SK-N-SH (cell line): ENCODE results near the gene TARS3. TPM values are rescaled to one million over a fixed set of nuclear protein-coding genes. Genes with fewer than 3 reads are reported as not detected.
A peak's percentile ranks its signal among the peaks of the same experiment; 100 is the strongest.

Experiments
- CTCF ChIA-PET: fragments of 300-600, 350-600 bp; formaldehyde crosslinking; extraction: SDS; loops from one replicate; lab custom pipeline; 2021; lab: Yijun Ruan, JAX
- POLR2A ChIA-PET: fragments of 350-600 bp; sonication (Branson Sonifier 250); formaldehyde crosslinking; extraction: SDS; loops from one replicate; lab custom pipeline; 2020; ENCODE audit warnings: antibody characterized with exemption, inconsistent platforms; lab: Yijun Ruan, JAX
- DNase-seq: peaks from one replicate; pipeline ENCODE4 v3.0.0; 2012
- H2AFZ ChIP-seq: fragments of 200-600 bp; sonication (generic); 2 replicates; pipeline ENCODE4 v1.8.1; 2016; ENCODE audit warnings: antibody characterized with exemption, mild to moderate bottlenecking, low read depth
- H3F3A ChIP-seq: fragments of 200-600 bp; sonication (generic); replicated peaks from 2 replicates; pipeline ENCODE3; 2016; ENCODE audit warnings: antibody characterized with exemption, mild to moderate bottlenecking; ENCODE audit not compliant: insufficient read depth
- H3K27ac ChIP-seq, 2 experiments: fragments of 200-500 bp in 1 of 2; fragments of 200-600 bp in 1 of 2; sonication (Bioruptor generic) in 1 of 2; sonication (generic), shearing (Covaris generic) in 1 of 2; 2 replicates each; pipeline versions ENCODE4 v1.5.1 to v1.6.1; 2014 to 2016; ENCODE audit warnings: low read depth in 2 of 2, inconsistent platforms in 1 of 2, low read length in 1 of 2, mild to moderate bottlenecking in 1 of 2, mixed read lengths in 1 of 2
- H3K27me3 ChIP-seq: fragments of 200-600 bp; sonication (generic), shearing (Covaris generic); 2 replicates; pipeline ENCODE4 v1.6.1; 2016; ENCODE audit warnings: mixed run types; ENCODE audit not compliant: insufficient read depth
- H3K36me3 ChIP-seq, 2 experiments: fragments of 200-500 bp in 1 of 2; fragments of 200-600 bp in 1 of 2; sonication (Bioruptor generic) in 1 of 2; sonication (generic) in 1 of 2; replicated peaks in 1 of 2; 2 replicates each; pipeline versions ENCODE3 to v1.5.1; 2014 to 2016; ENCODE audit warnings: low read length in 1 of 2, mild to moderate bottlenecking in 1 of 2; ENCODE audit not compliant: insufficient read depth in 2 of 2, control insufficient read depth in 1 of 2
- H3K4me1 ChIP-seq, 2 experiments: fragments of 200-500 bp in 1 of 2; fragments of 200-600 bp in 1 of 2; sonication (Bioruptor generic) in 1 of 2; sonication (generic), shearing (Covaris generic) in 1 of 2; 2 replicates each; pipeline versions ENCODE4 v1.5.1 to v1.6.1; 2014 to 2016; ENCODE audit warnings: low read depth in 1 of 2, low read length in 1 of 2, mixed run types in 1 of 2; ENCODE audit not compliant: insufficient read depth in 2 of 2, control insufficient read depth in 1 of 2
- H3K4me2 ChIP-seq: fragments of 200-600 bp; sonication (generic), shearing (Covaris generic); 2 replicates; pipeline ENCODE4 v1.6.1; 2017; ENCODE audit warnings: mixed run types
- H3K4me3 ChIP-seq, 2 experiments: fragments of 200-500 bp in 1 of 2; fragments of 200-600 bp in 1 of 2; sonication (Bioruptor generic) in 1 of 2; sonication (generic), shearing (Covaris generic) in 1 of 2; 2 replicates each; pipeline versions ENCODE4 v1.5.1 to v1.8.1; 2014 to 2016; ENCODE audit warnings: low read depth in 2 of 2, inconsistent platforms in 1 of 2, low read length in 1 of 2, mild to moderate bottlenecking in 1 of 2, mixed read lengths in 1 of 2, moderate library complexity in 1 of 2
- H3K79me2 ChIP-seq: fragments of 200-600 bp; sonication (generic); 2 replicates; pipeline ENCODE4 v1.8.1; 2017; ENCODE audit warnings: mild to moderate bottlenecking; ENCODE audit not compliant: insufficient read depth
- H3K9ac ChIP-seq: fragments of 200-600 bp; sonication (generic); 2 replicates; pipeline ENCODE4 v1.6.1; 2017; ENCODE audit warnings: mixed run types
- H3K9me2 ChIP-seq: fragments of 200-600 bp; sonication (generic); 2 replicates; pipeline ENCODE4 v1.6.1; 2017; ENCODE audit warnings: mixed run types
- H3K9me3 ChIP-seq: fragments of 200-600 bp; sonication (generic); 2 replicates; pipeline ENCODE4 v1.6.1; 2017; ENCODE audit warnings: mixed run types, mild to moderate bottlenecking, moderate library complexity
- H4K20me1 ChIP-seq: fragments of 200-600 bp; sonication (generic); 2 replicates; pipeline ENCODE4 v1.6.1; 2017; ENCODE audit warnings: mild to moderate bottlenecking, mixed run types; ENCODE audit not compliant: insufficient read depth
- EZH2phosphoT487 ChIP-seq: fragments of 200-600 bp; sonication (generic); IDR thresholded peaks from 2 replicates; pipeline ENCODE4 v1.6.1; 2017; ENCODE audit warnings: low read depth, mixed run types, mild to moderate bottlenecking, antibody characterized with exemption, moderate library complexity, borderline replicate concordance
- FOXM1 ChIP-seq: IDR thresholded peaks from 2 replicates; pipeline ENCODE4 v1.4.0; 2012; ENCODE audit warnings: low read depth, mild to moderate bottlenecking
- MEF2A ChIP-seq: IDR thresholded peaks from 2 replicates; pipeline ENCODE4 v1.4.0; 2012; ENCODE audit warnings: low read depth, borderline replicate concordance
- NRF1 ChIP-seq: IDR thresholded peaks from 2 replicates; pipeline ENCODE4 v1.6.1; 2012; ENCODE audit warnings: low read depth, mild to moderate bottlenecking, low read length
- PBX3 ChIP-seq: IDR thresholded peaks from 2 replicates; pipeline ENCODE4; 2012
- POLR2AphosphoS5 ChIP-seq: IDR thresholded peaks from 2 replicates; pipeline ENCODE4 v1.6.1; 2012; ENCODE audit warnings: low read depth, low read length
- RCOR1 ChIP-seq: fragments of 150-350 bp; IDR thresholded peaks from 2 replicates; pipeline ENCODE4 v1.6.1; 2017; ENCODE audit warnings: antibody characterized with exemption, low read length
- REST ChIP-seq: IDR thresholded peaks from 2 replicates; pipeline ENCODE4 v1.6.1; 2012; ENCODE audit warnings: mild to moderate bottlenecking, low read depth, low read length, moderate library complexity
- RFX5 ChIP-seq: IDR thresholded peaks from 2 replicates; pipeline ENCODE4 v1.6.1; 2012; ENCODE audit warnings: mild to moderate bottlenecking, improper control_type of control experiment, low read length
- RXRA ChIP-seq: IDR thresholded peaks from 2 replicates; pipeline ENCODE4 v1.4.0; 2012; ENCODE audit warnings: low read depth, mild to moderate bottlenecking, borderline replicate concordance
- SIN3A ChIP-seq: IDR thresholded peaks from 2 replicates; pipeline ENCODE4 v1.6.1; 2012; ENCODE audit warnings: low read depth, mild to moderate bottlenecking, low read length, moderate library complexity, borderline replicate concordance
- TAF1 ChIP-seq: IDR thresholded peaks from 2 replicates; pipeline ENCODE4 v1.6.1; 2012; ENCODE audit warnings: low read depth, mild to moderate bottlenecking, low read length, moderate library complexity, borderline replicate concordance
- TEAD4 ChIP-seq: IDR thresholded peaks from 2 replicates; pipeline ENCODE4 v1.4.0; 2012; ENCODE audit warnings: mild to moderate bottlenecking, borderline replicate concordance; ENCODE audit not compliant: insufficient read depth
- ZBTB33 ChIP-seq: IDR thresholded peaks from 2 replicates; pipeline ENCODE4 v1.4.0; 2012; ENCODE audit warnings: low read depth, borderline replicate concordance
- WGBS: methylation state at CpG from one replicate; pipeline ENCODE4 v1.1.6; 2017; ENCODE audit warnings: low lambda C conversion rate; 5-methylcytosine and 5-hydroxymethylcytosine counted together
- polyA plus RNA-seq, 3 experiments: library from polyadenylated mRNA; depleted of rRNA; stranded (reverse); fragments of >200 nt; gene quantifications; 2 replicates each; pipeline ENCODE4 v1.2.3, GENCODE V29; 2012

The TARS3 gene
- polyA plus RNA-seq, 1 of the 3 experiments (the other 2 are of a cell fraction), result 3.5 TPM

GRCh38 chr15:101731746-101732145 is 7.5 kb upstream of the TARS3 start:
- no peak overlapping the region for H2AFZ ChIP-seq
- no peaks in the 10 kb centered on the region for H3F3A ChIP-seq
- no peak overlapping the region for H3K9ac ChIP-seq
- no peaks in the 10 kb centered on the region for H4K20me1 ChIP-seq
- H3K9me3 ChIP-seq, result no peaks in the 10 kb centered on the region
- no peak overlapping the region for H3K27ac ChIP-seq
- H3K4me3 ChIP-seq, result no peak overlapping the region
- H3K4me1 ChIP-seq, result no peaks in the 10 kb centered on the region
- H3K4me2 ChIP-seq, result no peak overlapping the region
- TF ChIP-seq RCOR1 (no peak), TAF1 (no peak), NRF1 (no peak), TEAD4 (no peak), FOXM1 (no peak), SIN3A (no peak), RFX5 (no peak)
- no peaks in the 10 kb centered on the region for H3K27me3 ChIP-seq
- ChIA-PET POLR2A (no interaction called here), CTCF (no interaction called here)
- no peak for DNase-seq
- no peaks in the 10 kb centered on the region for H3K79me2 ChIP-seq
- H3K36me3 ChIP-seq, result no peaks in the 10 kb centered on the region
- 55% methylated on average over 6 of the region's 6 CpGs for WGBS
- no peaks in the 10 kb centered on the region for H3K9me2 ChIP-seq

- H3K9me3 ChIP-seq, result no peaks in the 10 kb centered on the region
- no CpG with 5 or more reads among the region's 1 CpG for WGBS
- CTCF ChIA-PET, result no interaction called here
Observed at GRCh38 chr15:101727186-101727585, 2.9 kb upstream of the TARS3 start.

GRCh38 chr15:101725073-101725472 is 800 bp upstream of the TARS3 start:
- H3K27me3 ChIP-seq, result no peaks in the 10 kb centered on the region
- no peak overlapping the region for H3K27ac ChIP-seq
- H3K79me2 ChIP-seq, result peaks cover 11% of the 10 kb centered on the region; the same call in 1 of the 2 replicates
- no peaks in the 10 kb centered on the region for H3K9me3 ChIP-seq
- peak overlapping the region; percentile 81; the same call in 1 of the 2 replicates for H2AFZ ChIP-seq
- H3K4me1 ChIP-seq, result peaks cover 0 to 5% of the 10 kb centered on the region in 2 experiments; a peak in 3 of 4 replicates
- CTCF ChIA-PET, result interaction anchor here (0.8 kb wide), 1 partner anchor 84 kb away, joined by 3 read pairs; no protein-coding TSS in a partner anchor
- peaks cover 11 to 22% of the 10 kb centered on the region in 2 experiments for H3K36me3 ChIP-seq
- no peaks in the 10 kb centered on the region for H3K9me2 ChIP-seq
- no peak overlapping the region for H3K4me2 ChIP-seq
- H3K4me3 ChIP-seq, result no peak overlapping the region
- WGBS, result 66% methylated on average over 2 of the region's 2 CpGs
- peaks cover 6% of the 10 kb centered on the region for H3F3A ChIP-seq
- H4K20me1 ChIP-seq, result no peaks in the 10 kb centered on the region
- POLR2A ChIA-PET, result no interaction called here
- no peak for DNase-seq
- no peak overlapping the region for H3K9ac ChIP-seq
- no peak for TF ChIP-seq PBX3
- no peak for TF ChIP-seq REST
- no peak for TF ChIP-seq RXRA
- TF ChIP-seq FOXM1, result no peak
- TF ChIP-seq MEF2A, result no peak
- TF ChIP-seq EZH2phosphoT487, result no peak
- no peak for TF ChIP-seq TAF1
- no peak for TF ChIP-seq ZBTB33

More at GRCh38 chr15:101727186-101727585, 2.9 kb upstream of the TARS3 start:
- H3K9ac ChIP-seq, result no peak overlapping the region
- H3K27me3 ChIP-seq, result no peaks in the 10 kb centered on the region
- no peak overlapping the region for H3K27ac ChIP-seq
- no peaks in the 10 kb centered on the region for H4K20me1 ChIP-seq
- no peaks in the 10 kb centered on the region for H3K9me2 ChIP-seq
- H3K4me3 ChIP-seq, result no peak overlapping the region
- H3K36me3 ChIP-seq, result peaks cover 0 to under 1% of the 10 kb centered on the region in 2 experiments
- H3K4me1 ChIP-seq, result peaks cover 0 to 5% of the 10 kb centered on the region in 2 experiments; a peak in 3 of 4 replicates
- H2AFZ ChIP-seq, result no peak overlapping the region
- peaks cover 11% of the 10 kb centered on the region; the same call in 1 of the 2 replicates for H3K79me2 ChIP-seq
- TF ChIP-seq POLR2AphosphoS5 (no peak), FOXM1 (no peak)
- peaks cover 6% of the 10 kb centered on the region for H3F3A ChIP-seq
- POLR2A ChIA-PET, result no interaction called here
- DNase-seq, result no peak
- no peak overlapping the region for H3K4me2 ChIP-seq
